ENCODE data around the gene PAX5. TPM values are rescaled to one million over a fixed set of nuclear protein-coding genes. Genes with fewer than 3 reads are reported as not detected.

PAX5 gene
- total and polyA plus RNA-seq, 2 donors (not counting 1 experiment from before 2014, with no cell fraction given): not detected

DNA sequence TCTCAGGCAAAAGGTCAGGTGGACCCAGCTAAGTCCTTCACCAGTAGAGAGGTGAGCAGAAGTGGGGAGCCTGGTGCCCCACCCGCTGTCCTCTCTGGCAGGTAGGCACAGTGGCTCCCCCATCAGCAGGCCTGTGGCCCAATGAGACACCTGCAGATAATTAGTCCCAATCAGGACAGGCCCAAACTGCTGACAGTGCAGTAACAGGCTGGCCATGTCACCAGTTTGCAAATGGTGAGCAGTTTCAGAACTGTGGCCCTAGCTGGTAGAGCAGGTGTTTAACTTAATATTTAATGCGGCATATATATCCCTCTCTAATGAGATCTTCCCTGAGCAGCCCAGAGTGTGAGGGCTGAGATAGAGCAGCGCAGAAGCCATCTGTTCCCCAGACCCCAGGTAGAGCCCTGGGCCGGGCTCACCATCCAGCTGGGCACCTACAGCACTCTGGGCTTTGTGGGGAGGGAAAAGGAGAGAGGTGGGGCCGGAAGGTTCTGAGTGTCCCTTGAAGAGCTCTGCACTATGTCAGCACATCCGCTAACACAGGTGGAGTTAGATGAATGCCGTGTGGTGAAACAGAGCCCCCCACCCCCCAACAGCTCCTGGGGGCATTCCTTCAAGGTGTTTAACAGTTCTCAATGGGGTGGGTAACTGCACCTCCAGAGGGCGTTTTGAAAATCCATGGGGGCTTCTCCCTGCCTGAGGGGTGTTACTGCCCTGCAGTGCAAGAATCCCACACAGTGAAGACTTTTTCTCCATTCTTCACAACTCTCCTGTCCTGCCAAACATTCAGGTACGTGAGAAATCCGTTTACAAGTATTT is 120.5 kb downstream of the PAX5 start:
- Histone ChIP-seq H2AFZ (ENCODE audit: low read length) (no peak overlapping the region), H3K27me3 (ENCODE audit: control insufficient read depth, insufficient read depth, low read length) (peaks cover 8% of the 10 kb centered on the region), H3K4me2 (ENCODE audit: extremely low read depth, insufficient read depth, low read length) (no peak overlapping the region), H3K27ac (ENCODE audit: insufficient read depth, low read length) (no peak overlapping the region), H4K20me1 (ENCODE audit: control insufficient read depth, extremely low read depth, insufficient read depth, low read length) (no peaks in the 10 kb centered on the region), H3K36me3 (ENCODE audit: control insufficient read depth, insufficient read depth, low read length) (no peaks in the 10 kb centered on the region), H3K79me2 (ENCODE audit: control insufficient read depth, insufficient read depth, low read length) (no peaks in the 10 kb centered on the region), H3K9ac (ENCODE audit: insufficient read depth, low read length) (no peak overlapping the region), H3K9me3 (ENCODE audit: control insufficient read depth, insufficient read depth, low read depth, low read length) (no peaks in the 10 kb centered on the region), H3K4me3 (replicated peaks in 1 of 4; ENCODE audit: control extremely low read depth in 1 of 4, insufficient read depth in 1 of 4, low read depth in 3 of 4, low read length in 4 of 4) (no peak overlapping the region), H3K4me1 (ENCODE audit: control insufficient read depth, extremely low read depth, insufficient read depth, low read length) (no peaks in the 10 kb centered on the region)
- DNase-seq (ENCODE audit: low read depth in 2 of 2): no peak
- TF ChIP-seq, protein P1, sequence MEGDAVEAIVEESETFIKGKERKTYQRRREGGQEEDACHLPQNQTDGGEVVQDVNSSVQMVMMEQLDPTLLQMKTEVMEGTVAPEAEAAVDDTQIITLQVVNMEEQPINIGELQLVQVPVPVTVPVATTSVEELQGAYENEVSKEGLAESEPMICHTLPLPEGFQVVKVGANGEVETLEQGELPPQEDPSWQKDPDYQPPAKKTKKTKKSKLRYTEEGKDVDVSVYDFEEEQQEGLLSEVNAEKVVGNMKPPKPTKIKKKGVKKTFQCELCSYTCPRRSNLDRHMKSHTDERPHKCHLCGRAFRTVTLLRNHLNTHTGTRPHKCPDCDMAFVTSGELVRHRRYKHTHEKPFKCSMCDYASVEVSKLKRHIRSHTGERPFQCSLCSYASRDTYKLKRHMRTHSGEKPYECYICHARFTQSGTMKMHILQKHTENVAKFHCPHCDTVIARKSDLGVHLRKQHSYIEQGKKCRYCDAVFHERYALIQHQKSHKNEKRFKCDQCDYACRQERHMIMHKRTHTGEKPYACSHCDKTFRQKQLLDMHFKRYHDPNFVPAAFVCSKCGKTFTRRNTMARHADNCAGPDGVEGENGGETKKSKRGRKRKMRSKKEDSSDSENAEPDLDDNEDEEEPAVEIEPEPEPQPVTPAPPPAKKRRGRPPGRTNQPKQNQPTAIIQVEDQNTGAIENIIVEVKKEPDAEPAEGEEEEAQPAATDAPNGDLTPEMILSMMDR (conservative IDR thresholded peaks at IDR 0.05 in 1 of 2, IDR thresholded peaks at IDR 0.05 in 1 of 2; ENCODE audit: low read depth in 1 of 2, low read length in 2 of 2): no peak
- no peak for TF ChIP-seq EZH2 (IDR thresholded peaks at IDR 0.05; ENCODE audit: low read length, missing control alignments)

DNA sequence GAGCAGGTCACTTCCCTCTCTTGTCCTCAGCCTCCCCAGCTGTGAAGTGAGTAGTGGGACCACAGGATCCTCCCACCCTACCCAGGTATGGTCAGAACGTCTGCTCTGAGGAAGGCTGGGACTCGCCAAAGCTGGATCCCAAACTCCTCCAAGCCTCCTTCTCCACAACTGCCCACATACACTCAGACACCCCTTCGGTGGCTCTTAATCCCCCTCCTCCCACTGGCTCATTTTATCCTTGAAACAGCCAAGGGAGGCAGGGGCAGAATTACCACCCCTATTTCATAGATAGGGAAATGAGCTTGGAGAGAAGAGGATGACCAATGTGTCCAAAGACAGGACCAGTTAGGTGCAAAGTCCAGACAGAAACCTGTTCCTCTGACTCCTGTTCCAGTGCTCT is 121.4 kb downstream of the PAX5 start:
- Histone ChIP-seq H3K36me3 (ENCODE audit: control insufficient read depth, insufficient read depth, low read length) (no peaks in the 10 kb centered on the region), H3K27ac (ENCODE audit: insufficient read depth, low read length) (no peak overlapping the region), H2AFZ (ENCODE audit: low read length) (no peak overlapping the region), H3K4me2 (ENCODE audit: extremely low read depth, insufficient read depth, low read length) (no peak overlapping the region), H3K4me3 (replicated peaks in 1 of 4; ENCODE audit: control extremely low read depth in 1 of 4, insufficient read depth in 1 of 4, low read depth in 3 of 4, low read length in 4 of 4) (no peak overlapping the region), H3K79me2 (ENCODE audit: control insufficient read depth, insufficient read depth, low read length) (no peaks in the 10 kb centered on the region), H3K4me1 (ENCODE audit: control insufficient read depth, extremely low read depth, insufficient read depth, low read length) (no peaks in the 10 kb centered on the region), H3K9ac (ENCODE audit: insufficient read depth, low read length) (no peak overlapping the region), H3K9me3 (ENCODE audit: control insufficient read depth, insufficient read depth, low read depth, low read length) (no peaks in the 10 kb centered on the region), H4K20me1 (ENCODE audit: control insufficient read depth, extremely low read depth, insufficient read depth, low read length) (no peaks in the 10 kb centered on the region), H3K27me3 (ENCODE audit: control insufficient read depth, insufficient read depth, low read length) (peaks cover 8% of the 10 kb centered on the region)
- DNase-seq (ENCODE audit: low read depth in 2 of 2): no peak
- TF ChIP-seq EZH2 (IDR thresholded peaks at IDR 0.05; ENCODE audit: low read length, missing control alignments): no peak
- TF ChIP-seq, protein P1 (conservative IDR thresholded peaks at IDR 0.05 in 1 of 2, IDR thresholded peaks at IDR 0.05 in 1 of 2; ENCODE audit: low read depth in 1 of 2, low read length in 2 of 2): no peak

DNA sequence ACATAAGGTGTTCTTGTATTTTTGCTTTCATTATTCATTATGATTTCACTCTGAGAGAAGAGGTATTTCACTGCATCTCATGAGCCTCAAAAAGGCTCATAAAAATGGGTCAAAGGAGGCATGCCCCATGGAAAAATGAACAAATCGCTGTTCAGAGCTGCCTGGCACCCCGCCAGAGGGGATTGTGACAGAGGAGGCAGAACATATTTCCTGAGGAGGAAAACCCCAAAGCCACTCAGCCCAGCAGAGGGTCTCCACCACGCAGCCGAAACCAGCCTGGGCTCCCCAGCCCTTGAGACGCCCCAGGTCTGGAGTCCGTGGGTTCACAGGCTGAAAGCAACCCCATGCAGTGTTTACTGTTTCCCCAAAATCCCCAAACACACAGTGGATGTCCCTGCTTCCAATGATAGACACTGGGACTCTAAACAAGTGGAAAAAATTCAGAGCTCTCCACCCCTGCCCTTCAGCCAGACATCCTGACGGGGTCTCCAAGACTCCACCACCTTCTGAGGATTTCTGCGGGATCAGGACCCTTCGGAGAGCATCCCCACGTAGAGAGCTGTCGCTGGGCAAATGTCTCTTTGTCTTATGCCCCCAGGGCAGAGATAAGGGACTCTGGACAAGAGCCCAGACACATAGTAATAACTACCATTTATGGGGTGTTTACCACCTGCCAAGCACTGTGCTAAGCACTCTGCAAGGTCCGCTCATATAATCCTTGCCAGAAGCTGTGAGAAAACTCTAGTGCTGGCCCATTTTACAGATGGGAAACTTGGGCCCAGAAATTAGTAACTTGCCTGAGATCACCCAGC is 122.3 kb downstream of the PAX5 start:
- H3K4me3 ChIP-seq (replicated peaks in 1 of 4; ENCODE audit: control extremely low read depth in 1 of 4, insufficient read depth in 1 of 4, low read depth in 3 of 4, low read length in 4 of 4): no peak overlapping the region
- H3K9ac ChIP-seq (ENCODE audit: insufficient read depth, low read length): no peak overlapping the region
- no peak overlapping the region for H3K4me2 ChIP-seq (ENCODE audit: extremely low read depth, insufficient read depth, low read length)
- TF ChIP-seq, protein P1 (conservative IDR thresholded peaks at IDR 0.05 in 1 of 2, IDR thresholded peaks at IDR 0.05 in 1 of 2; ENCODE audit: low read depth in 1 of 2, low read length in 2 of 2): no peak
- TF ChIP-seq EZH2 (IDR thresholded peaks at IDR 0.05; ENCODE audit: low read length, missing control alignments): no peak
- no peaks in the 10 kb centered on the region for H3K36me3 ChIP-seq (ENCODE audit: control insufficient read depth, insufficient read depth, low read length)
- no peaks in the 10 kb centered on the region for H3K4me1 ChIP-seq (ENCODE audit: control insufficient read depth, extremely low read depth, insufficient read depth, low read length)
- no peaks in the 10 kb centered on the region for H4K20me1 ChIP-seq (ENCODE audit: control insufficient read depth, extremely low read depth, insufficient read depth, low read length)
- H2AFZ ChIP-seq (ENCODE audit: low read length): no peak overlapping the region
- H3K27me3 ChIP-seq (ENCODE audit: control insufficient read depth, insufficient read depth, low read length): peaks cover 14% of the 10 kb centered on the region
- H3K27ac ChIP-seq (ENCODE audit: insufficient read depth, low read length): no peak overlapping the region
- no peak for DNase-seq (ENCODE audit: low read depth in 2 of 2)
- H3K79me2 ChIP-seq (ENCODE audit: control insufficient read depth, insufficient read depth, low read length): no peaks in the 10 kb centered on the region
- no peaks in the 10 kb centered on the region for H3K9me3 ChIP-seq (ENCODE audit: control insufficient read depth, insufficient read depth, low read depth, low read length)
